A172 (cell line): ENCODE measurements around the gene S100A6. TPM values are rescaled to one million over a fixed set of nuclear protein-coding genes. Genes with fewer than 3 reads are reported as not detected.
A peak's percentile ranks its signal among the peaks of the same experiment; 100 is the strongest.
"Not testable (repeated sequence)": the region's sequence is repeated elsewhere in the genome, so short reads cannot be mapped to it uniquely, and the experiment has no call there.

ENCODE experiments used
- DNase-seq: peaks from one replicate; pipeline ENCODE4 v3.0.0-alpha.2; 2015; ENCODE audit warnings: low spot score
- total RNA-seq: library from RNA; depleted of rRNA; stranded (reverse); fragments of >200 nt; shearing (Covaris generic); gene quantifications from 2 replicates; pipeline ENCODE4 v1.2.3, GENCODE V29; 2014

Gene S100A6
- total RNA-seq, 1 experiment from 2014 or later, result 1,751 TPM

- DNase-seq, result no peak
Observed at GRCh38 chr1:153531638-153532037, 4.2 kb downstream of the S100A6 start.

GRCh38 chr1:153527683-153528040 is 8.1 kb downstream of the S100A6 start:
- no peak for DNase-seq

GRCh38 chr1:153527023-153527682 is 8.6 kb downstream of the S100A6 start:
- no peak for DNase-seq

GRCh38 chr1:153526132-153526543 is 9.7 kb downstream of the S100A6 start:
- DNase-seq, result no peak

- DNase-seq, result no peak
Observed at GRCh38 chr1:153525088-153525728, 10.6 kb downstream of the S100A6 start.

GRCh38 chr1:153522353-153523048 is 13.3 kb downstream of the S100A6 start:
- DNase-seq, result not testable (repeated sequence)

GRCh38 chr1:153521808-153522207 is 14.0 kb downstream of the S100A6 start:
- DNase-seq, result not testable (repeated sequence)

- no peak for DNase-seq
Observed at GRCh38 chr1:153520818-153521476, 14.8 kb downstream of the S100A6 start.

GRCh38 chr1:153520137-153520691 is 15.6 kb downstream of the S100A6 start:
- DNase-seq, result not testable (repeated sequence)

- DNase-seq, result no peak
Observed at GRCh38 chr1:153519242-153519641, 16.5 kb downstream of the S100A6 start.

GRCh38 chr1:153515504-153516394 is 20.0 kb downstream of the S100A6 start:
- DNase-seq, result peak; percentile 62

GRCh38 chr1:153513666-153514065 is 22.1 kb downstream of the S100A6 start:
- no peak for DNase-seq

- no peak for DNase-seq
Observed at GRCh38 chr1:153513023-153513422, 22.8 kb downstream of the S100A6 start.

GRCh38 chr1:153510984-153511410 is 24.8 kb downstream of the S100A6 start:
- DNase-seq, result peak; percentile 90

- DNase-seq, result peak; percentile 66
Observed at GRCh38 chr1:153509729-153510354, 25.9 kb downstream of the S100A6 start.

- no peak for DNase-seq
Observed at GRCh38 chr1:153509036-153509435, 26.8 kb downstream of the S100A6 start.

- DNase-seq, result no peak
Observed at GRCh38 chr1:153507926-153508583, 27.7 kb downstream of the S100A6 start.

GRCh38 chr1:153506831-153507413 is 28.9 kb downstream of the S100A6 start:
- peak; percentile 93 for DNase-seq

GRCh38 chr1:153506386-153506785 is 29.4 kb downstream of the S100A6 start:
- no peak for DNase-seq

- DNase-seq, result no peak
Observed at GRCh38 chr1:153505576-153505975, 30.2 kb downstream of the S100A6 start.
